HEK293T (cell line): Measurements from ENCODE around the gene FHAD1.

Experiments used
- CTCF ChIA-PET: fragments of 350-600 bp; formaldehyde crosslinking; extraction: SDS; loops from one replicate; lab custom pipeline; 2021; ENCODE audit warnings: antibody characterized with exemption, inconsistent platforms; lab: Yijun Ruan, JAX
- POLR2A ChIA-PET: fragments of 350-600 bp; formaldehyde crosslinking; extraction: SDS; loops from one replicate; lab custom pipeline; 2020; ENCODE audit warnings: antibody characterized with exemption, inconsistent platforms; lab: Yijun Ruan, JAX
- DNase-seq: peaks from one replicate; pipeline ENCODE4 v3.0.0; 2012; ENCODE audit warnings: mixed read lengths; ENCODE audit errors: extremely low spot score
- ARNT ChIP-seq: fragments of 450-650 bp; IDR thresholded peaks from 2 replicates; pipeline ENCODE4 v1.6.1; 2017; ENCODE audit warnings: mild to moderate bottlenecking
- BHLHE40 ChIP-seq: fragments of 450-650 bp; IDR thresholded peaks from 2 replicates; pipeline ENCODE4 v1.6.1; 2016; ENCODE audit warnings: mild to moderate bottlenecking, moderate library complexity, borderline replicate concordance
- CTBP1 ChIP-seq: fragments of 450-650 bp; IDR thresholded peaks from 2 replicates; pipeline ENCODE4 v1.6.1; 2016; ENCODE audit warnings: borderline replicate concordance
- ELF4 ChIP-seq: fragments of 450-650 bp; IDR thresholded peaks from 2 replicates; pipeline ENCODE4 v1.6.1; 2017; ENCODE audit warnings: antibody characterized with exemption
- FOXA1 ChIP-seq: fragments of 450-650 bp; IDR thresholded peaks from 2 replicates; pipeline ENCODE4 v1.6.1; 2016; ENCODE audit warnings: mild to moderate bottlenecking
- FOXK2 ChIP-seq: fragments of 450-650 bp; IDR thresholded peaks from 2 replicates; pipeline ENCODE4 v1.6.1; 2016; ENCODE audit warnings: mild to moderate bottlenecking
- FOXM1 ChIP-seq: fragments of 450-650 bp; IDR thresholded peaks from 2 replicates; pipeline ENCODE4 v1.6.1; 2017; ENCODE audit warnings: mild to moderate bottlenecking, borderline replicate concordance
- HDGF ChIP-seq: fragments of 450-650 bp; IDR thresholded peaks from 2 replicates; pipeline ENCODE4 v1.6.1; 2017; ENCODE audit warnings: antibody characterized with exemption, borderline replicate concordance
- L3MBTL2 ChIP-seq: fragments of 450-650 bp; conservative IDR thresholded peaks from 2 replicates; pipeline ENCODE4 v1.6.1; 2016; ENCODE audit warnings: mild to moderate bottlenecking
- LEF1 ChIP-seq: fragments of 450-650 bp; IDR thresholded peaks from 2 replicates; pipeline ENCODE4 v1.6.1; 2017; ENCODE audit warnings: mild to moderate bottlenecking, borderline replicate concordance
- NFRKB ChIP-seq: fragments of 450-650 bp; IDR thresholded peaks from 2 replicates; pipeline ENCODE4 v1.6.1; 2016; ENCODE audit warnings: mild to moderate bottlenecking, moderate library complexity
- PKNOX1 ChIP-seq: fragments of 450-650 bp; IDR thresholded peaks from 2 replicates; pipeline ENCODE4 v1.6.1; 2016
- SP1 ChIP-seq: fragments of 450-650 bp; IDR thresholded peaks from 2 replicates; pipeline ENCODE4 v1.6.1; 2017
- SUZ12 ChIP-seq: fragments of 450-650 bp; IDR thresholded peaks from 2 replicates; pipeline ENCODE4 v1.6.1; 2016; ENCODE audit warnings: mild to moderate bottlenecking
- TARDBP ChIP-seq: fragments of 450-650 bp; IDR thresholded peaks from 2 replicates; pipeline ENCODE4 v1.6.1; 2016
- ZNF384 ChIP-seq: fragments of 450-650 bp; IDR thresholded peaks from 2 replicates; pipeline ENCODE4 v1.6.1; 2016

FHAD1 gene

GRCh38 chr1:15260418-15261154 lies 13.6 kb downstream of the FHAD1 start:
- CTCF ChIA-PET = no interaction called here
- POLR2A ChIA-PET = no interaction called here
- DNase-seq = no peak

GRCh38 chr1:15261155-15262002 lies 14.4 kb downstream of the FHAD1 start:
- CTCF ChIA-PET = no interaction called here
- POLR2A ChIA-PET = interaction anchor here (1.1 kb wide), 1 partner anchor 17 kb away, joined by 3 read pairs; no protein-coding TSS in a partner anchor
- DNase-seq = no peak
- TF ChIP-seq CTBP1 (no peak), PKNOX1 (peak; percentile 31), LEF1 (no peak)

More at GRCh38 chr1:15260418-15261154, 13.6 kb downstream of the FHAD1 start:
- TF ChIP-seq NFRKB = no peak
- TF ChIP-seq SP1 = no peak
- no peak for TF ChIP-seq TARDBP

- CTCF ChIA-PET = no interaction called here
- TF ChIP-seq ARNT (no peak), LEF1 (no peak), NFRKB (no peak), TARDBP (no peak), ZNF384 (no peak), FOXA1 (no peak), L3MBTL2 (no peak), ELF4 (no peak), FOXM1 (no peak), CTBP1 (no peak), HDGF (no peak), SUZ12 (no peak), SP1 (no peak), FOXK2 (no peak), PKNOX1 (no peak), BHLHE40 (no peak)
- POLR2A ChIA-PET = interaction anchor here (1.1 kb wide), 1 partner anchor 17 kb away, joined by 3 read pairs; no protein-coding TSS in a partner anchor
- DNase-seq = no peak
Measured at GRCh38 chr1:15262003-15262377, 15.0 kb downstream of the FHAD1 start.

- DNase-seq = no peak
- ChIA-PET CTCF (no interaction called here), POLR2A (no interaction called here)
- TF ChIP-seq ELF4 (no peak), BHLHE40 (no peak), ARNT (no peak), ZNF384 (no peak), SP1 (no peak), LEF1 (no peak), HDGF (no peak), FOXM1 (no peak), FOXK2 (no peak), PKNOX1 (no peak), L3MBTL2 (no peak)
Measured at GRCh38 chr1:15262706-15263105, 15.7 kb downstream of the FHAD1 start.

GRCh38 chr1:15264769-15265168 lies 17.7 kb downstream of the FHAD1 start:
- TF ChIP-seq L3MBTL2 = no peak
- no peak for TF ChIP-seq SP1
- no peak for TF ChIP-seq ARNT
- no peak for TF ChIP-seq PKNOX1
- no peak for TF ChIP-seq FOXK2
- no peak for TF ChIP-seq SUZ12
- TF ChIP-seq NFRKB = no peak
- TF ChIP-seq LEF1 = no peak
- CTCF ChIA-PET = no interaction called here

GRCh38 chr1:15271196-15271595 lies 24.2 kb downstream of the FHAD1 start:
- POLR2A ChIA-PET = interaction anchor here (1.2 to 1.9 kb wide), 2 partner anchors 68 to 118 kb away, joined by 4 to 5 read pairs; partner anchors contain the start of gene TMEM51
- CTCF ChIA-PET = interaction anchor here (0.8 to 3.0 kb wide), 4 partner anchors 9 to 346 kb away, joined by 3 to 25 read pairs (median 4); partner anchors contain the start of gene DDI2
- DNase-seq = no peak
- TF ChIP-seq LEF1 (no peak), NFRKB (no peak)

More at GRCh38 chr1:15264769-15265168, 17.7 kb downstream of the FHAD1 start:
- DNase-seq = no peak
- POLR2A ChIA-PET = no interaction called here
